ENCODE data around the gene SYT8. TPM values are rescaled to one million over a fixed set of nuclear protein-coding genes. Genes with fewer than 3 reads are reported as not detected.

Gene SYT8
- total and polyA plus RNA-seq, 2 experiments from 2014 or later, result not detected

GRCh38 chr11:1847926-1848639 is 13.3 kb downstream of the SYT8 start (continued):
- no peak for TF ChIP-seq ZNF462 (CRISPR knock-in tag; IDR thresholded peaks at IDR 0.05)
- TF ChIP-seq EZH2phosphoT487 (IDR thresholded peaks at IDR 0.05; ENCODE audit: unreplicated experiment), result no peak
- no peak for TF ChIP-seq EZH2 (IDR thresholded peaks at IDR 0.05; ENCODE audit: low read depth, unreplicated experiment)
- no peak for TF ChIP-seq POLR2AphosphoS5 (IDR thresholded peaks at IDR 0.05; ENCODE audit: low read depth)
- TF ChIP-seq NANOG (IDR thresholded peaks at IDR 0.05; ENCODE audit: borderline replicate concordance), result no peak
- TF ChIP-seq REST (IDR thresholded peaks at IDR 0.05; ENCODE audit: unreplicated experiment), result no peak
- TF ChIP-seq STAT1 (IDR thresholded peaks at IDR 0.05; ENCODE audit: unreplicated experiment), result no peak
- TF ChIP-seq ZNF331 (CRISPR knock-in tag; IDR thresholded peaks at IDR 0.05; ENCODE audit: low read depth), result no peak
- no peak for TF ChIP-seq CREB1 (CRISPR knock-in tag; IDR thresholded peaks at IDR 0.05; ENCODE audit: low read depth)
- TF ChIP-seq ETS1 (IDR thresholded peaks at IDR 0.05), result no peak

Measured in GM23338 (cell line).